Osteocyte (in vitro differentiated cells): ENCODE data around the gene LNPK. TPM values are rescaled to one million over a fixed set of nuclear protein-coding genes. Genes with fewer than 3 reads are reported as not detected.
"Not testable (repeated sequence)": the region's sequence is repeated elsewhere in the genome, so short reads cannot be mapped to it uniquely, and the experiment has no call there.

Experiments used
- DNase-seq: peaks from one replicate; pipeline ENCODE4 v3.0.0; 2021; ENCODE audit warnings: mixed read lengths; ENCODE audit not compliant: unreplicated experiment; ENCODE audit errors: extremely low spot score
- H3K27ac Mint-ChIP-seq: one replicate; pipeline ENCODE4 v1.8.0; 2021; ENCODE audit warnings: mild to moderate bottlenecking, mixed read lengths; ENCODE audit not compliant: unreplicated experiment
- H3K27me3 Mint-ChIP-seq: one replicate; pipeline ENCODE4 v1.8.0; 2021; ENCODE audit warnings: mixed read lengths; ENCODE audit not compliant: unreplicated experiment
- H3K36me3 Mint-ChIP-seq: one replicate; pipeline ENCODE4 v1.8.0; 2021; ENCODE audit warnings: mixed read lengths; ENCODE audit not compliant: unreplicated experiment
- H3K4me1 Mint-ChIP-seq: one replicate; pipeline ENCODE4 v1.8.0; 2021; ENCODE audit warnings: mixed read lengths; ENCODE audit not compliant: unreplicated experiment
- H3K4me3 Mint-ChIP-seq: one replicate; pipeline ENCODE4 v1.8.0; 2021; ENCODE audit warnings: mild to moderate bottlenecking, moderate library complexity, mixed read lengths; ENCODE audit not compliant: unreplicated experiment
- H3K9me3 Mint-ChIP-seq: one replicate; pipeline ENCODE4 v1.8.0; 2021; ENCODE audit warnings: mixed read lengths; ENCODE audit not compliant: unreplicated experiment
- total RNA-seq: library from RNA; stranded (reverse); gene quantifications from 2 replicates; pipeline ENCODE4 v1.2.1, GENCODE V29; 2021
- TF ChIP-seq, protein P1 (sequence below): fragments of 200-600 bp; sonication (generic); IDR thresholded peaks from 2 replicates; pipeline ENCODE4 v1.5.0; 2021; ENCODE audit warnings: antibody characterized with exemption, mild to moderate bottlenecking, moderate library complexity

The LNPK gene
- total RNA-seq, 1 donor from 2014 or later: 33.5 TPM

GRCh38 chr2:175914846-175915245 lies 87.2 kb downstream of the LNPK start:
- Mint-ChIP-seq H3K4me3 (no peak overlapping the region), H3K36me3 (no peaks in the 10 kb centered on the region), H3K9me3 (no peaks in the 10 kb centered on the region), H3K27me3 (peaks cover 14% of the 10 kb centered on the region), H3K4me1 (no peaks in the 10 kb centered on the region), H3K27ac (no peak overlapping the region)
- TF ChIP-seq, protein P1, sequence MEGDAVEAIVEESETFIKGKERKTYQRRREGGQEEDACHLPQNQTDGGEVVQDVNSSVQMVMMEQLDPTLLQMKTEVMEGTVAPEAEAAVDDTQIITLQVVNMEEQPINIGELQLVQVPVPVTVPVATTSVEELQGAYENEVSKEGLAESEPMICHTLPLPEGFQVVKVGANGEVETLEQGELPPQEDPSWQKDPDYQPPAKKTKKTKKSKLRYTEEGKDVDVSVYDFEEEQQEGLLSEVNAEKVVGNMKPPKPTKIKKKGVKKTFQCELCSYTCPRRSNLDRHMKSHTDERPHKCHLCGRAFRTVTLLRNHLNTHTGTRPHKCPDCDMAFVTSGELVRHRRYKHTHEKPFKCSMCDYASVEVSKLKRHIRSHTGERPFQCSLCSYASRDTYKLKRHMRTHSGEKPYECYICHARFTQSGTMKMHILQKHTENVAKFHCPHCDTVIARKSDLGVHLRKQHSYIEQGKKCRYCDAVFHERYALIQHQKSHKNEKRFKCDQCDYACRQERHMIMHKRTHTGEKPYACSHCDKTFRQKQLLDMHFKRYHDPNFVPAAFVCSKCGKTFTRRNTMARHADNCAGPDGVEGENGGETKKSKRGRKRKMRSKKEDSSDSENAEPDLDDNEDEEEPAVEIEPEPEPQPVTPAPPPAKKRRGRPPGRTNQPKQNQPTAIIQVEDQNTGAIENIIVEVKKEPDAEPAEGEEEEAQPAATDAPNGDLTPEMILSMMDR: no peak
- DNase-seq: no peak

- H3K4me3 Mint-ChIP-seq, DNase-seq, H3K4me1 Mint-ChIP-seq, H3K36me3 Mint-ChIP-seq, H3K9me3 Mint-ChIP-seq, H3K27ac Mint-ChIP-seq: not testable (repeated sequence)
- peaks cover 14% of the 10 kb centered on the region for H3K27me3 Mint-ChIP-seq
Measured at GRCh38 chr2:175913849-175914743, 88.0 kb downstream of the LNPK start.

DNA sequence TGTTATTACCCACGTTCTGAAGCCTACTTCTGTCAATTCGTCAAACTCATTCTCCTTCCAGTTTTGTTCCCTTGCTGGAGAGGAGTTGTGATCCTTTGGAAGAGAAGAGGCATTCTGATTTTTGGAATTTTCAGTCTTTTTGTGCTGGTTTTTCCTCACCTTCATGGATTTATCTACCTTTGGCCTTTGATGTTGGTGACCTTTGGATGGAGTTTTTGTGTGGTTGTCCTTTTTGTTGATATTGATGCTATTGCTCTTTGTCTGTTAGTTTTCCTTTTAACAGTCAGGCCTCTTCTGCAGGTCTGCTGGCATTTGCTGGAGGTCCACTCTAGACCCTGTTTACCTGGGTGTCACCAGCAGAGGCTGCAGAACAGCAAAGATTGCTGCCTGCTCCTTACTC lies 88.8 kb downstream of the LNPK start:
- not testable (repeated sequence) for H3K4me1 Mint-ChIP-seq, H3K9me3 Mint-ChIP-seq, H3K36me3 Mint-ChIP-seq, H3K4me3 Mint-ChIP-seq, H3K27ac Mint-ChIP-seq, DNase-seq
- H3K27me3 Mint-ChIP-seq: peaks cover 16% of the 10 kb centered on the region

DNA sequence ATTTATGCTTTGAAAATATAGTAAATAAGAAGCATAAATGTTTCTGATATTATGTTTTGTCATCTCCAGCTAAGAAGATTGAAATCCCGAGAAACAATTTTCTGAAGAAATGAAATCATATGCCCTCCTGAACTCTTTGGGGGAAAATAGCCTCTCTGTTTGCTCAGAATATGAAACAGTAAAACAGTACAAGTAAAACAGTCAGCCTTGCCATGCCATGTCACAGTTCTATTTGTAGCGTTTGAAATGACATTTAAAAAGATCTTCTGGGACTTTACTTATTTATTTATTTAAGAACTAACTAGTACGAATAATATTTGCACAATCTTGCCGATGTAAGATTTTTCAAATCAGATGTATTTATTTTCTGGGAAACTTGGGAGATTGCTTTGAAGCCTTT lies 98.0 kb downstream of the LNPK start:
- DNase-seq: no peak
- Mint-ChIP-seq H3K27ac (no peak overlapping the region), H3K4me1 (no peaks in the 10 kb centered on the region)

DNA sequence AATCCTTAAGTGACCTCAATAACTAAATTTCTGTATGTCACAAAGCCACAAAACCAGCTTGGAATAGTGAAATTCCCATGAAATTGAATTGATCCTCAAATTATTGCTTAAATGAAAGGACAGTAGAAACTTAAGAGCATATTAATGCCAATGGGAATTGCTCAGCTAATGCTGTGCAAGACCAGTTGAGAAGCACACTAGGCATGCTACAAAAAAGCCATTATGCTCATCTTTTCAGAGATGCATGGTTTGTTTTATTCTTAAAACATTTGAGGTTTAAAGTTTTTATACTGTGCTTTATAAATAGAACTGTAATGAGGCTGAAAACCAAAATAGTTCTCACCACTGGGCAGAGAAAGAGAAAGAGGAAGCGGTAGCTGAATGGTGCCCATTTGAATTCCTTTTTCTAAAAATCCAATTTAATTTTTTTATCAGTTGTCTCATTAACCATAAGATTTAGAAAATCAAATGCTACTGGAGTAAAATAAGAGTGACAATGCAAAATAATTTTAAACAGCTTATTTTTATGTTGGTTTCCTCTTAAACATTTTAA lies 98.6 kb downstream of the LNPK start:
- Mint-ChIP-seq H3K36me3 (no peaks in the 10 kb centered on the region), H3K4me3 (no peak overlapping the region), H3K27me3 (peaks cover 19% of the 10 kb centered on the region), H3K27ac (no peak overlapping the region), H3K9me3 (no peaks in the 10 kb centered on the region), H3K4me1 (no peaks in the 10 kb centered on the region)
- TF ChIP-seq, protein P1: no peak
- no peak for DNase-seq

More for the DNA sequence above, 98.0 kb downstream of the LNPK start:
- Mint-ChIP-seq H3K27me3 (peaks cover 19% of the 10 kb centered on the region), H3K36me3 (no peaks in the 10 kb centered on the region), H3K4me3 (no peak overlapping the region), H3K9me3 (no peaks in the 10 kb centered on the region)
- TF ChIP-seq, protein P1: no peak

- H3K4me1 Mint-ChIP-seq, H3K27ac Mint-ChIP-seq, DNase-seq, H3K9me3 Mint-ChIP-seq, H3K27me3 Mint-ChIP-seq, H3K36me3 Mint-ChIP-seq, H3K4me3 Mint-ChIP-seq: not testable (repeated sequence)
Measured at GRCh38 chr2:175895957-175896356, 106.1 kb downstream of the LNPK start.
